ENCODE results near the gene USP3. TPM values are rescaled to one million over a fixed set of nuclear protein-coding genes. Genes with fewer than 3 reads are reported as not detected.

The USP3 gene
- total and polyA plus RNA-seq, 9 of the 15 experiments (the other 6 are each of a cell fraction or from before 2014, with no cell fraction given), result 17.3 to 54.3 (median 34.8) TPM

- H3K4me1 ChIP-seq (replicated peaks in 1 of 2; ENCODE audit: control insufficient read depth in 2 of 2, insufficient read depth in 2 of 2, low read length in 2 of 2), result peaks cover 0 to 11% of the 10 kb centered on the region in 2 experiments; a peak in 3 of 5 replicates
- H3K79me2 ChIP-seq (ENCODE audit: control insufficient read depth, insufficient read depth, low read length), result no peaks in the 10 kb centered on the region
- peaks cover 54% of the 10 kb centered on the region; the same call in 2 of the 3 replicates for H3K36me3 ChIP-seq (ENCODE audit: control insufficient read depth, insufficient read depth, low read length)
- no peaks in the 10 kb centered on the region for H3K9me1 ChIP-seq (ENCODE audit: control insufficient read depth, insufficient read depth, low read length)
- in situ Hi-C loops (cut with MboI) (no loop called here), intact Hi-C loops (cut with micrococcal nuclease) (no loop called here)
- 48% methylated on average over 2 of the region's 2 CpGs for WGBS (ENCODE audit: insufficient coverage, low coverage, missing lambda C conversion rate)
- no peaks in the 10 kb centered on the region for H3K9me3 ChIP-seq (replicated peaks; ENCODE audit: control insufficient read depth, insufficient read depth, low read depth, low read length)
- ATAC-seq (no peak), FAIRE-seq (no peak), DNase-seq (ENCODE audit: extremely low read depth in 1 of 4, low spot score in 3 of 4) (no peak)
- no peak overlapping the region for H3K27ac ChIP-seq (ENCODE audit: extremely low read depth, low read depth, low read length)
- POLR2A ChIA-PET, result interaction anchor here (0.7 to 0.8 kb wide), 3 partner anchors 9 to 44 kb away, joined by 3 to 5 read pairs (median 4); partner anchors contain the start of gene FBXL22
- no peak overlapping the region for H2AFZ ChIP-seq (ENCODE audit: low read depth, low read length)
- H3K4me2 ChIP-seq (ENCODE audit: insufficient read depth, low read length), result no peak overlapping the region
- CTCF ChIA-PET (ENCODE audit: low intra/inter-chr PET ratio), result no interaction called here
- BruUV-seq (replicated peaks), result no TSS peak
- no peak overlapping the region for H3K9ac ChIP-seq (ENCODE audit: insufficient read depth in 1 of 2, low read depth in 2 of 2, low read length in 2 of 2)
- no peaks in the 10 kb centered on the region for H4K20me1 ChIP-seq (replicated peaks; ENCODE audit: control insufficient read depth, insufficient read depth, low read length)
- no peak overlapping the region for H3K4me3 ChIP-seq
- H3K27me3 ChIP-seq (ENCODE audit: control insufficient read depth in 2 of 2, insufficient read depth in 2 of 2, low read length in 2 of 2), result no peaks in the 10 kb centered on the region
- no peak for TF ChIP-seq MGA (IDR thresholded peaks at IDR 0.05)
- no peak for TF ChIP-seq ZEB2 (IDR thresholded peaks at IDR 0.05)
- no peak for TF ChIP-seq THRB (CRISPR knock-in tag; conservative IDR thresholded peaks at IDR 0.05)
- no peak for TF ChIP-seq EP300 (IDR thresholded peaks at IDR 0.05; ENCODE audit: low read length)
- no peak for TF ChIP-seq KDM1A (IDR thresholded peaks at IDR 0.05)
- TF ChIP-seq ERF (CRISPR knock-in tag; IDR thresholded peaks at IDR 0.05), result no peak
- no peak for TF ChIP-seq NR2F6 (CRISPR knock-in tag; IDR thresholded peaks at IDR 0.05)
- TF ChIP-seq ZNF395 (CRISPR knock-in tag; IDR thresholded peaks at IDR 0.05), result no peak
- no peak for TF ChIP-seq TRIM28 (IDR thresholded peaks at IDR 0.05)
- no peak for TF ChIP-seq DACH1 (IDR thresholded peaks at IDR 0.05; ENCODE audit: partially characterized antibody)
Observed at GRCh38 chr15:63606308-63606707, 101.9 kb downstream of the USP3 start.

All from K562 (cell line).